NCI-H446 treated with DMSO at 0.1 percent for 48 hours (cell line): Measurements from ENCODE around the gene MATN3.
"Not testable (repeated sequence)": the region's sequence is repeated elsewhere in the genome, so short reads cannot be mapped to it uniquely, and the experiment has no call there.

ENCODE experiments used
- DNase-seq: peaks from one replicate; lab custom pipeline; 2025; lab: John Stamatoyannopoulos, UW

Gene MATN3, protein sequence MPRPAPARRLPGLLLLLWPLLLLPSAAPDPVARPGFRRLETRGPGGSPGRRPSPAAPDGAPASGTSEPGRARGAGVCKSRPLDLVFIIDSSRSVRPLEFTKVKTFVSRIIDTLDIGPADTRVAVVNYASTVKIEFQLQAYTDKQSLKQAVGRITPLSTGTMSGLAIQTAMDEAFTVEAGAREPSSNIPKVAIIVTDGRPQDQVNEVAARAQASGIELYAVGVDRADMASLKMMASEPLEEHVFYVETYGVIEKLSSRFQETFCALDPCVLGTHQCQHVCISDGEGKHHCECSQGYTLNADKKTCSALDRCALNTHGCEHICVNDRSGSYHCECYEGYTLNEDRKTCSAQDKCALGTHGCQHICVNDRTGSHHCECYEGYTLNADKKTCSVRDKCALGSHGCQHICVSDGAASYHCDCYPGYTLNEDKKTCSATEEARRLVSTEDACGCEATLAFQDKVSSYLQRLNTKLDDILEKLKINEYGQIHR

DNA sequence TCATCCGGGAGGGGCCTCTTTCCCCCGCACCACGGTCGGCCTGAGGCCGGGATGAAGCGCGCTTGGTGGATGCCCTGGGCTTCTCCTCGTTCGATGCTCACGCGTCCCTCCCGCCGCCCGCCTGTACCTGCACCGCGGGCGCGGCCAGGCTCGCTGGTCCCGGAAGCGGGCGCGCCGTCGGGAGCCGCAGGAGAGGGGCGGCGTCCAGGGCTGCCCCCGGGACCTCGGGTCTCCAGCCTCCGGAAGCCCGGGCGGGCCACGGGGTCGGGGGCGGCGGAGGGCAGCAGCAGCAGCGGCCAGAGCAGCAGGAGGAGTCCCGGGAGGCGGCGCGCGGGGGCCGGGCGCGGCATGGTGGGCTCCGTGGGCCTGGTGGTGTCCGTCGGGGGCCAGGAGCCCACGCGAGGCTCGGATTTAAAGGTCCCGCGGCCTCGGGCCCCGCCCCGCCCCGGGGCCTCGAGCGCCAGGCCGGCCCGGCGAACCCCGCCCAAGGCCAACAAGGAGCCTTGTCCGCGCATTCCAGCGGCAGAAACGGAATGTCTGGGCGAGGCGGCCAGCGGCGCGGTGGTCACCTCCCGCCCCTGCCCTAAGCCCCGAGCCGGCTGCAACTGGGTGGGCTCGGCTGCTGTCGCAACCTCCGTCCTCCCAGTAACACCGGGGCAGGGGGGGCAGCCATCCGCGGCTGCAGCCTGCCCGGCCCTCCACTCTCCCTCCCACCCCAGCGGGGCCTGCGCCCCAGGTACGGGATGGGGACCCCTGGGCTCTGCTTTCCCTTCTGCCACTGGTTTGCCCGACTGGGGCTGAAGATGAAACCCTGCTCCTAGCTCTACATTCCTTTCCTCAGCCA is at the start of gene MATN3:
MATN3 (minus strand) TSS at position 387 of the 844 bp plus-strand sequence; CDS start at position 350, 37 bp downstream.
- DNase-seq = no peak

DNA sequence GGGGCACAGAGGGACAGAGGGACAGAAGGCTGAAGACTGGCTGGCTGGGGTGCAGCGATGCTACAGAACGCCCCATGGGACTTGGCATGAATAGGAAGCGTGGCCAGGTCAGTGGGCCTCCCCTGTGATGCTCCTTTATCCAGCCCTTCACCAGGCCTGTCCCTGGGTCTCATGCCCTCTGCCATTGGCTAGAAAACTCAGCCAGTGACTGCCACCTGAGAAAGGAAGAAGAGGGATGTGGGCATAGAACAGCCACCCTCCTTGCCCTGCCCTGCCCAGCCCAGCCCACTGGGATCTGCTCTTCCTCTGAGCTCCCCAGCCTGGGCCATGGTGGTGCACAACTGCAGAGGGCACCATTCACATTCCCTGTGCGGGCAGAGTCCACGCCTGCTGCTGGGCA is 49.5 kb upstream of the MATN3 start:
- no peak for DNase-seq

DNA sequence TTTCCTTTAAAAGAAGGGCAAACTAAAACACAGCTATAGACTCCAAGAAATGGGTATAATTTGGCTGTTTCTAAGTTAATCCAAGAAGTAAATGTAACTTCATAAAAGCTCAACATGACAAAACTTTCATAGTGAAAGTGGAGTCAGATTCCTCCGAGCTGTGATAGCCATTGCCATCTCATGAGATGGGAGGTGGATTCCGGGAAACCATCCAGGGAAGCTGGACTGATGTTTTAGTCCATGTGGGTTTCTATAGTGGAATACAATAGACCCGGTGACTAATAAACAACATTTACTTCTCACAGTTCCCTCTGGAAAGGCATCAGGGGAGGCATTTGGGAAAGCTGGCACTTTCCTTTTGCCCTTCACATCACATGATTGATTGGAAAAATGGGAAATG is 49.0 kb upstream of the MATN3 start:
- DNase-seq = no peak

DNA sequence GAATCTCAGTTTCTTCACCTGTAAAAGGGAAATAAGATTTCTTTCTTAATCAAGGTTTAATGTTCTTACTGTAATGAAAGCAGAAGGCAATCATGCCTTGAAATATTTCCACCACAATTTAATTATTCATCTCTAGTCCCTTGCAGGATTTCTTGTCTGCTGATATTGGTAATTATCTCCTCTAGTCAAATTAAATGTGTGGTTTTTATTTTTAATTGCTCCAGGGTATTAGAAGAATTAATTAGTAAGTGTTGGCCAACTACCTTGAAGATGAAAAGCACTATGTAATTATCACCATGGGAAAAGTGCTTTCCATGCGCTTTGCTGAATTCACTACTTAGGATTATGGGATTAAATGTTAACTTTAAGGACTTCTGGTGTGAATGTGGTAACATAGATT is 47.6 kb upstream of the MATN3 start:
- no peak for DNase-seq

DNA sequence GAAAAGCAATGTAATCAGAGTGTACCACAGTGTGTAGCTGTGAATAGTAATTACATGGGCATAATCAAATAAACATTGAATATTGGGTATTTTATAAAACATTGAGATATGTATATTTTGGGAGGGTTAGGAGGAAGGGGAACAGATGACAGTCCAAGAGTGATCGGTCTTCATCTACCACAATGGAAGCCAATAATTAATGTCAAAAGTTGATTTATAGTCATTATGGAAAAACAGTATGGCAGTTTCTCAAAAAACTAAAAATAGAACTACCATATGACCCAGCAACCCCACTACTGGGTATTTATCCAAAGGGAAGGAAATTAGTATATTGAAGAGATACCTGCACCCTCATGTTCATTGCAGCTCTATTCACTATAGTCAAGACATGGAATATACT is 44.8 kb upstream of the MATN3 start:
- DNase-seq = no peak

DNA sequence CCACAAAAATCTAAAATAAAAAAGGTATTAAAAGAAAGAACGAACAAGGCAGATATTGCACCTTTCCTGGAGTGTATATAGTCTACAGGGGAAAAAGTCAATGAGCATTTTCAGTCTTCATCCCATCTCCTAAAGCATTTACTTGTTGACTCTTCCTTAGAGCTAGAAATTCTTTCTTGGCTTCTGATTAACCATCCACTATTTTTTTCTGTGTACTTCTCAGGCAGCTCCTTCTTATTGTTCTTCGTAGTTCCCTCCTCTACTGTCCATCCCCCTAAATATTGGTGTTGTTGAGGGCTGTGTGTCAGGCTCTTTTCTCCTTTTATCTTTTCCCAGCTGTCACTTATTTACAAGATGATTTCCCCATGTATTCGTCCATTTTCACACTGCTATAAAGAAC is 42.5 kb upstream of the MATN3 start:
- no peak for DNase-seq

DNA sequence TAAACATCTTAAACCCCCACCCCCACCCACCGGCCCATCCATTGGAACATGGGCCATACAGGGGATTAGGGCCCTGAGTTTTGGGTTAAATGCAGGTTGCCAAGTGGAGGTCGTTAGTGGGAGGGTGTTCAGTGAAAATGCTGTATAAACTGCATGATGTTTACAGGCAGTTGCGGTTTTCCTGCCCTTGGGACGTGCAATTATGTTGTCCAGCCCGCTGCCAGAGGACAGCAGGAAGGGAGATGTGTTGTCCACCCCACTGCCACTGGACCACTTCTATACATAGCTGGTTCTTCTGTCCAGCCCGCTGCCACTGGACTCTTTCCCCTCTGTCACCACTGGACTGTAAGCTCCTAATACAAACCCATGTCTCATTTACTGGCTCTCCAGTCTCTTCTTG is 41.7 kb upstream of the MATN3 start:
- no peak for DNase-seq

DNA sequence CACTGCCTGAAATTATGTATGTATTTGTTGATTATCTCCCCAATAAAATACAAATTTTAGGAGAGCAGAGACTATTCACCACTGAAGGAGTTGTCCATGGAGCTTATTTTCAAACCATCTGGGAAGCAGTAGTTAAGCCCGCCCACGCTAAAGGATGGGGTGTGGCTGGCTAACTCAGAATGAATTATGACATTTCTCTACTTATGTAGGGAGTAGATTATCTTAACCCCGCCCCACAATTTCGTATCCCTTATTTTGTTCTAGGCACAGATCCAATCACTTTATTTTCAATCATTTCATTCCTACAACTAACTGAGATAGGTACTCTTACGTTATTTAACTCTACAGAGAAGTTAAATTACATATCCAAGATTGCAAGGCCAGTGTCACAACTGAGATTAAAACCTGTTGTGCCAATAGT is 40.4 kb upstream of the MATN3 start:
- DNase-seq = peak; percentile 54

DNA sequence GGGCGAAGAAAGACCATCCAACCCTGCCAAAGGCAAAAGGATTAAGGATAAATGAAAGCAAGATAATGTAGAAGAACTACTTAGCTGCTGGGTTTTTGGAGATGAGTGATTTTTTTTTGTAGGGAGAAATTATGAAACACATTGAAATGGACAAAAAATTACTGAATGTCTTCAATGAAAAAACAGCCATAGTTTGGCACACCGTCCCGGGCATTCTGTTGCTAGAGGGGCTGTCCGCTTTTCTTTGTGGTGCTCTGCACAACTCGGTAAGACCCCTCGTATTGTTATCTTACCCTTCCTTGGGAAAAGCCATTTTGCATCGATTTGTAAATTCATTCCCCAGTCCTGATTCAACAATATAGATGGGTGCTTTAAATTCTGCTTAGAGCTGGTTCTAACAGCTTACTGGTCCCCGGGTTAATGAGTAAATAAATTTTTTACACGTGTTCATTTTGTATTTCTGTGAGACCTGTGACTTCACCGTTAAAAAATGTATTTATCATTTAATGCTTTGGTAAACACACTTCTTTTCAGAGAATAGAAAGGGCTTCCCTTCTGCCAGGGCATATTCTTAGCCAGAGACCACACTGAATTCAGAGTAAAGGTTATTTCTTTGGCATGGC is 39.9 kb upstream of the MATN3 start:
- peak; percentile 30 for DNase-seq

DNA sequence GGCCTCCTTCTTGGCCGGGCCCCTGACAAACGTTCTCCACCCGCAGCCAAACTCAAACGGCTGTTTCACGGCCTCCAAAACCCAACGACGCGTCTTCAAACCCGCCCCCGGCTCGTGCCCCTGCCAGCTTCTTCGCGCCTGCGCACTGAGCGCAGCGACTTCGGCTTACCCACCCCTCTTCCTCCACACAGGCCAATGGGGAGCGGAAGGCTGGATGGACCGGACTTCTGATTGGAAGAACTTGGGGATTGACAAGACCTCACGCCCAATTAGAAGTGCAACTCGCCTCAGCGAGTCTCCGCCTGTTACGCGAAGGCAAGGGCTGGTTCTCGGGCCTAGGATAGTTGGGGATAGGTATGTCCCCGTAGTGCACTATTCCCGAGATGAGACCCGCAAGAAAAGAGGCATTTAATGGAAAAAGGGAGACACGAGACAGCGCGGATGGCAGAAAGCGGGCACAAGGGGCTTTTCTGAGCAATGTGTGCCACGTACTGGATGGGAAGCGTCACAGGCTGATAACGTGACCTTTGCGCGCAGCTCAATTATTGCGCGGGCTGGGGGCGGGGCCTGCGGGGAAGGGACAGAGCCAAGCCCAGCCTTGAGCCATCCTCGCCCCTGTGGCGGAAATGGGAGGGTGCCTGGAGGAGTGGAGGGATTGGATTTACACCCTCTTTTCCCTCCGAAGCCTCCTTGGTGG is 39.2 kb upstream of the MATN3 start, which contains the start of gene LAPTM4A:
LAPTM4A (minus strand) TSS at position 97 of the 697 bp plus-strand sequence. CDS start 108 bp downstream, outside the sequence.
- peak; percentile 98 for DNase-seq

DNA sequence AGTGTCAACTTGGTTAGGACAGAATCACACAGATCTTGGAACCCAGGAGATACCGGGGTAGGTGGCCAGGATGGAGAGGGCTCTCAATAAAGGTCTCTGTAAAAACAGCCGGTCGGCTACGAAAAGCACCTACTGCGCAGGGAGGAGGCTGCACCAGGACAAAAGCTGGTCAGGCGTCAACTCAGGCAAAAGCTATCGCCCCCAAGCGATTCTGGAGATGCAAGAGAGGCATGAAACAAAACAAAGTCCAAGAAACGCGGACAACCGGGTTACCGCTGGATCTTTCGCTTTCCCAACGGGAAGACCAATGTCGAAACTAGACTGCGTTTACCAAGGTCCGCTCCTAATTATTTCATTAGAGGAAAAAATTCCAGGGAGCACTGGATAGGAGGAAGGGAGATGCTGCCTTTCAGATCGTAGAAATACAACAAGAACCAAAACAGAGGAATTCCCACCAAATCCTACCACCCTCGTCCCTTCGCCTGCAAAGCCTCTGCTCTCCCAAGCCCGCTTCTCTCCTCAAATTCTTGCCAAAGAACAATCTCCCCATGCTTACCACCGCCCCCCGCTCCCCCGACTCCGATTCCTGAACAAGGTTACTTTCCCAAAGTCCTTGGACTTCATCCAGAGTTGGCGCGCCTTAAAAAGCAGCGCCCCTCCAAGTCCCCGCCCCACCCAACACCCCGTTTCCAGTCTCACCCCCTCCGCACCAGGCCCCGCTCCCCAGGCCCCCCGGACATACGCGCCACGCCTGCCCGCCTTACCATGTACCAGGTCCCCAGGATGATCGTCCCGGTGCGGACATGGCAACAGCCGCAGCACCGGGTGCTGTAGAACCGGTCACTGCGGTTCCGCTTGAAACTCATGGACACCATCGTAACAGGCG is 38.4 kb upstream of the MATN3 start:
- no peak for DNase-seq

DNA sequence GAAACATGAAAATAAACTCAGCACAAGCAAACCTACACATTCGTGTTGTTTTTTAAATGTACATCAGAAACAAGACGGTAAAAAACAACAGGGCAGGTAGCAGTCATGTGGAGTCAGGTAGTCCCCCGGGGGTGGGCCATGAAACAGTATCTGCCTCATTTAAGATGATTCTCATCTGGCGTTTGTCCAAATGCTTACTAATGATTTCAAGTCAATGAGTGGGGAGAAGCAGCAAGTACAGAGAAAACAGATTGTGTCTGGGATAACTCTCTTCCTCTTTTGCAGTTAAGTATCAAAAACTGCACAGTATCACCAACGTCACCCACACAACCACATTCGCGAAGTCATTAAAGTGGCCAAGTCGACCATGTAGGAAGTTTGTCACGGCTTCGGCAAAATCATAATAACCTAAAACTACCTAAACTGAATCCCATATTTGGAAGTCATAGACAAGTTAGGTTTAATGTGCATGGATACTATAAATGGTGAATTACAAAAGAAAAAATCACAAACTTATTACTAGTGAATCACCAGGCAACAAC is 37.7 kb upstream of the MATN3 start:
- no peak for DNase-seq

DNA sequence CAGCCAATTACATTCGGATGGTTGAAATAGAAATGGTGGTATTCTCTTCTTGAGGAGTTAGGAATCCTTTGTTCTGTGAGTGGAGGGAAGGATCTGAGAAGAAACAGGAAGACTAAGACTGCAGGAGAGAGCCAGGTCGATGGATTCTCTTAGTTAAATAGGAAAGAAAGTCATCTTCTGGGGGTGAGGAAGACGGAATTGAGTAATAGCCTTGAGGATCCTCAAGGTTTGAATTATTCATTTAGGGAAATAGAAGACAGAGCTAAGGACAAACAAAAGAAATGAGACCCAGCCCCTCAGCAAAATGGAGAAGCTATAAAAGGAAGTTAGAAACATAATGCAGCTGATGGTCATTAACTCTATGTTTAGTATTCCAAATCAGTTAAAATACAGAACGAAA is 37.2 kb upstream of the MATN3 start:
- no peak for DNase-seq

DNA sequence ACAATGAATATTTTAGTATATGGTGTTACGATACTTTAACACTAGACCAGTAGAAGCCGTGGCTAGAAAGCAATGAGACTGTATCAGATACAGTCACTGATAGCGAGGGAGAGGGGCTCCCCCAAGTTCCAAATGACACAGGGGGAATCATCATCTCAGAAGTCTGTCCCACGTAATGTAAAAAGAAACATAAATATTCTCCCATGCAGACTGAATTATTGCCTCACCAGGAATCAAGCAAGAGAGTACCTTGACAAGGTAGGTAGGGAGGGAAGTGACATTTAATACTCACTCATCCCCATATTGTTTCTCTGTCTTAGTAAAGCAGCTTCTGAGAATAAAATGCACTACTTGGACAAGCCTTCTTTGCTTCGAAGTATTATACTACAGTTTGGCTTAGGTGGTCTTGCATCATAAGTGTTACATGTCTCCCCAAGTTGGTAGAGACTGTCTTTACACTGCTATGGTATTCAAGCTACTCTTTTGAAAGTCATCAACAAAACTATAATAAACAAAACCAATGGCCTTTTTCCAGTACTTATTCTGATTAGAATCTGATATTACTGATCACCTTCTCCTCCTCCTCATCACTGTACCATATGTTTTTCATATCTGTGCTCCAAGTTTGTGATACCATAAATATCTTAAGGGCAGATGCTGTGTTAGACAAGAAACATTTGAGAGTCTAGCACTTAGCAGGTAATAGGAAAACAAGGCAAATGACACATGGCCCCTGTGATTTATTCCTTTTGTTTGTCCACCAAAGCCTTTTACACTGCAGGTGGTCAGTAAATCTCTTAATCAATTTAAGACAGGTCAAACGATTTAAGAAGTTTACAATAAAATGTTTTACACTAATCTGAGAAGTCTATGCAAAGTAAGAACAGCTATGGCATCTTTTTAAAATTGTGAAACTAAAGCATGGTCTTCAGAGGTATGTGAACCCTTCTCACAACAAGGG is 36.3 kb upstream of the MATN3 start:
- DNase-seq = no peak

DNA sequence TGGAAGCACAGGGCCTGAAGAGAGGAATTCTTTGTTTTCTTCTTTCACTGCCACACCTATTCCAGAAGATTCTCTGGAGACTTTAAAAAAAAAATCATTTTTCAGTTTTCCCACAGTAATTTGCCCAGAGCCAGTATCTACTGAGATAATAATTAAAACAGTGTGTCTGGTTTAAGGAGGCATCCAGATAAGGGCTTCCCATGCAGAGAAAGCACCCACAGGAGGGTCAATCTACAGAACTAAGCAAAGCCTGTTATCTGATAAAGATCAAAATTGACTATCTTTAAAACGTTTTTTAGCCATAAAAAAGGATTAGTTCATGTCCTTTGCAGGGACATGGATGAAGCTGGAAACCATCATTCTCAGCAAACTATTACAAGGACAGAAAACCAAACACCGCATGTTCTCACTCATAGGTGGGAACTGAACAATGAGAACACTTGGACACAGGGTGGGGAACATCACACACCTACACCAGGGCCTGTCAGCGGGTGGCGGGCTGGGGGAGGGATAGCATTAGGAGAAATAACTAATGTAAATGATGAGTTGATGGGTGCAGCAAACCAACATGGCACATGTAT is 33.3 kb upstream of the MATN3 start:
- not testable (repeated sequence) for DNase-seq

DNA sequence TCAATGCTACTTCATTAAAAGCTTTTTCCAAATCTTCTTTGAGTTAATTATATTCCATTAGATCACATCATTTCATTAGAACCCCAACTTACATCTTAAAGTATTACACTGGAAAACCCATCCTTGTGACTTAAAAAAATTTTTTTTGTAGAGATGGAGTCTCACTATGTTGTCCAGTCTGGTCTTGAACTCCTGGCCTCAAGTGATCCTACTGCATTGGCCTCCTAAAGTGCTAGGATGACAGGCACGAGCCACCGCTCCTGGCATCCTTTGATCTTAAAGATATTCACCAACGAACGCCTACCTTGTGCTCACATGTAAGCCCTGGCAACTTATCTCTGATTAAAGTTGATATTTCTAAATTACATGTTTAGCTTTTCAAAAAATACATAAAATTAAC is 32.3 kb upstream of the MATN3 start:
- no peak for DNase-seq

DNA sequence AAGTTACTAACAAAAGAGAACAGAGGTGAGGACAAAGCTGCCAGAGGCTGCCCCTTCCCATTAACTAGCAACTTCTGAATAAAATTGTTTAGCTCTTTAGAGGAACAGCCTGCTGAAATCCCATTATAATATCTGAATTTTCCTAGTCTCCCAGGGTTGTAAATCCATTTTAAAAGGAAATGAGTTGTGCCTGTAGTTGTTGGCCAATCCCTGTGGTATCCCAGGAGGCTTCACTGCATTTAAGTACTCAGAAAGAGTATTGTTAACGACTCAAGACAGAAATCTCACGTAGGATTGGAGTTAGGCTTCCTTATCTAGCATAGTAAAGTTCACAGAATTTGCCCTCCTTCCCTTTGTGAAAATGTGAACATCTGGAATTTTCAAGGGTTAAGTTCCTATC is 30.1 kb upstream of the MATN3 start:
- DNase-seq = no peak

DNA sequence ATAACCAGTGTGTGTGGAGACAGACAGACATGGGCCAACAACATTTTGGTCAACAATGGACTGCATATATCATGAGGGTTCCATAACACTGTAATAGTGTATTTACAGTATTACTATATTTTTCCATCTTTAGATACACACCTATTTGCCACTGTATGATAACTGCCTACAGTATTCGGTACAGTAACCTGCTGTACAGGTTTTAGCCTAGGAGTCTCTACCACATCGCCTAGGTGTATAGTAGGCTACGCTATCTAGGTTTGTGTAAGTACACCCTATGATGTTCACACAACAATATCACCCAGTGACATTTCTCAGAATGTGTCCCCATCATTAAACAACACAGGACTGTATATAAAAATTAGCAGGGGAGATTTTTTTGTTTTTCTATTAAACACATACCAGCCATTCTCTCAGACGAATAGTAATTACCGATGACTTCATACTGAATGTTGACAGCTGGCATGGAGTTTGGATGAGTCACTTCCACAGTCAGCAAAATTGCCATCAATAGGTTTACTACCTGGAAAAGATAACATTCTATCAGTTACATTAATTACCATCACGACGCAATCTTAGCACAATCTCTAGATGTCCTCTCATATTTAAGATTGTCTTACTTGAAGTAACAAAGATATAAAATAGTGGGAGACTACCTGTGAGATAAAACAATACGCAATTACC is 28.2 kb upstream of the MATN3 start:
- no peak for DNase-seq
